Chondrocyte (in vitro differentiated cells): ENCODE measurements around the gene PKD1L1. TPM values are rescaled to one million over a fixed set of nuclear protein-coding genes. Genes with fewer than 3 reads are reported as not detected.

Experiments
- DNase-seq: peaks from one replicate; pipeline ENCODE4 v3.0.0; 2021; ENCODE audit warnings: mixed read lengths, low spot score
- H3K27ac Mint-ChIP-seq: one replicate; pipeline ENCODE4 v1.8.0; 2021; ENCODE audit warnings: mild to moderate bottlenecking, moderate library complexity, mixed read lengths; ENCODE audit not compliant: unreplicated experiment
- H3K27me3 Mint-ChIP-seq: 2 replicates; pipeline ENCODE4 v1.8.0; 2021; ENCODE audit warnings: low read depth, mixed read lengths
- H3K36me3 Mint-ChIP-seq: 2 replicates; pipeline ENCODE4 v1.8.0; 2021; ENCODE audit warnings: low read depth, mixed read lengths
- H3K4me1 Mint-ChIP-seq: 2 replicates; pipeline ENCODE4 v1.8.0; 2021; ENCODE audit warnings: low read depth, mild to moderate bottlenecking, mixed read lengths
- H3K4me3 Mint-ChIP-seq: one replicate; pipeline ENCODE4 v1.8.0; 2021; ENCODE audit warnings: mild to moderate bottlenecking, moderate library complexity, mixed read lengths; ENCODE audit not compliant: unreplicated experiment
- H3K9me3 Mint-ChIP-seq: 2 replicates; pipeline ENCODE4 v1.8.0; 2021; ENCODE audit warnings: low read depth, mixed read lengths
- CTCF ChIP-seq: fragments of 200-600 bp; sonication (generic); IDR thresholded peaks from 2 replicates; pipeline ENCODE4 v1.5.0; 2021; ENCODE audit warnings: antibody characterized with exemption, mild to moderate bottlenecking, moderate library complexity
- total RNA-seq: library from RNA; stranded (reverse); gene quantifications from 3 replicates; pipeline ENCODE4 v1.2.1, GENCODE V29; 2021

The PKD1L1 gene
- total RNA-seq, 1 donor from 2014 or later, result 0.25 TPM

GRCh38 chr7:47940088-47941013 is 7.9 kb downstream of the PKD1L1 start:
- no peaks in the 10 kb centered on the region for H3K9me3 Mint-ChIP-seq
- H3K4me1 Mint-ChIP-seq, result peaks cover 64% of the 10 kb centered on the region
- no peaks in the 10 kb centered on the region for H3K27me3 Mint-ChIP-seq
- no peak overlapping the region for H3K4me3 Mint-ChIP-seq
- TF ChIP-seq CTCF, result no peak
- H3K36me3 Mint-ChIP-seq, result no peaks in the 10 kb centered on the region
- peak overlapping the region; percentile 96 for H3K27ac Mint-ChIP-seq
- no peak for DNase-seq

- Mint-ChIP-seq H3K36me3 (no peaks in the 10 kb centered on the region), H3K4me3 (no peak overlapping the region), H3K27ac (peak overlapping the region; percentile 96), H3K9me3 (no peaks in the 10 kb centered on the region), H3K4me1 (peaks cover 58% of the 10 kb centered on the region), H3K27me3 (no peaks in the 10 kb centered on the region)
- TF ChIP-seq CTCF, result no peak
- no peak for DNase-seq
These were observed 8.7 kb downstream of the PKD1L1 start for GRCh38 chr7:47939425-47940036.

- Mint-ChIP-seq H3K27me3 (no peaks in the 10 kb centered on the region), H3K9me3 (no peaks in the 10 kb centered on the region), H3K27ac (peak overlapping the region; percentile 64), H3K4me3 (no peak overlapping the region), H3K4me1 (peaks cover 51% of the 10 kb centered on the region), H3K36me3 (no peaks in the 10 kb centered on the region)
- DNase-seq, result no peak
- TF ChIP-seq CTCF, result peak; percentile 48
These were observed 9.6 kb downstream of the PKD1L1 start for GRCh38 chr7:47938574-47939165.

- Mint-ChIP-seq H3K36me3 (no peaks in the 10 kb centered on the region), H3K27me3 (no peaks in the 10 kb centered on the region), H3K4me3 (no peak overlapping the region), H3K4me1 (peaks cover 49% of the 10 kb centered on the region), H3K9me3 (no peaks in the 10 kb centered on the region), H3K27ac (no peak overlapping the region)
- DNase-seq, result no peak
- TF ChIP-seq CTCF, result no peak
These were observed 10.3 kb downstream of the PKD1L1 start for GRCh38 chr7:47937711-47938573.
